ENCODE data around the gene MRPL1. TPM values are rescaled to one million over a fixed set of nuclear protein-coding genes. Genes with fewer than 3 reads are reported as not detected.

MRPL1 gene
- total and polyA plus RNA-seq, 4 donors, result 19.6 to 45.2 (median 26.5) TPM

DNA sequence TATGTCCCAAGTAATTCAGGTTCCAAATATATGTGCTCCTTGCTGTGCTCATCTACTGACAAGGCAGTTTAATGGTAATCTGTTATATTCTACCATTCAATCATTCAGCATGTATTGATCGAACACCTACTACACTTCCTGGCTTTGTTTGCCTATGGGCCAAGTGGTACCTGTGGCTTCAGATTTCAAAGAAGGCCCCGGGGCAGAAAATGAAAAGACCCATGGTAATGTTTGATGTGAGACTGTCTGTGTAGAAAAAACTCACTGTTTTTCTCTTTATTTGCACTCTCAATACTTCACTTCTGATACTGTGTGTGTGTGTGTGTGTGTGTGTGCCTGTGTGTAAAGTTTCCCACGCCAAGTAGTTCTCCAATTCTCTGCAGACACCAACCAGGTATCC, 133.4 kb downstream of the MRPL1 start:
- intact Hi-C loops (cut with DNase I), result no loop called here
- Histone ChIP-seq H3K27me3 (ENCODE audit: control insufficient read depth in 1 of 2, insufficient read depth in 2 of 2, low read length in 1 of 2) (no peaks in the 10 kb centered on the region), H3K27ac (ENCODE audit: low read depth in 1 of 2, low read length in 2 of 2) (no peak overlapping the region), H3K36me3 (ENCODE audit: control insufficient read depth in 1 of 2, insufficient read depth in 2 of 2, low read length in 1 of 2) (no peaks in the 10 kb centered on the region), H3K9me3 (ENCODE audit: control insufficient read depth, low read length) (no peaks in the 10 kb centered on the region), H3K4me1 (ENCODE audit: control insufficient read depth in 1 of 2, insufficient read depth in 2 of 2, low read length in 2 of 2) (no peaks in the 10 kb centered on the region), H3K4me3 (ENCODE audit: low read length in 2 of 2) (no peak overlapping the region)
- WGBS, 2 donors, result 61 to 77% methylated on average over 3 of the region's 3 CpGs
- DNase-seq (no peak), ATAC-seq (ENCODE audit: low FRiP score) (no peak)

DNA sequence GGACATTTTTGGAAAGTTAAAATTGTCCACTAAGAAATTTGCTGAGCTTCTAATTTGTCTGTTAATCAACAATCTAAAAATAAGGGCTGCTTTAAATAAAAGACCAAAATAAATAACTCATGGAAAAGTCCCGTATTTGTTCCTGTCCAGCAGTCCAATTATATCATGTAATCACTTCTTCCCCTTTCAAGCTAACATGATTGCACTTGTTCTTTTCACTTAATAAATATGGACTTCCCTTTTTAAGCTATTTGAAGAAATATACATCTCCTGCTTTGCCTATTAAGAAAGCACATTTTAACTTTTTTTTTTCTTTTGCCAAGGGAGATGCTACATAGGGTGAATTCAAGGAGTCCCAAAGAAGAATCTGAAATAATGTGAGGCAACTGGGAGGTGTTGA, 138.9 kb downstream of the MRPL1 start:
- Histone ChIP-seq H3K27me3 (ENCODE audit: control insufficient read depth in 1 of 2, insufficient read depth in 2 of 2, low read length in 1 of 2) (no peaks in the 10 kb centered on the region), H3K4me1 (ENCODE audit: control insufficient read depth in 1 of 2, insufficient read depth in 2 of 2, low read length in 2 of 2) (no peaks in the 10 kb centered on the region), H3K27ac (ENCODE audit: low read depth in 1 of 2, low read length in 2 of 2) (no peak overlapping the region), H3K36me3 (ENCODE audit: control insufficient read depth in 1 of 2, insufficient read depth in 2 of 2, low read length in 1 of 2) (no peaks in the 10 kb centered on the region), H3K9me3 (ENCODE audit: control insufficient read depth, low read length) (no peaks in the 10 kb centered on the region), H3K4me3 (ENCODE audit: low read length in 2 of 2) (no peak overlapping the region)
- ATAC-seq (ENCODE audit: low FRiP score) (no peak), DNase-seq (no peak)
- WGBS, 2 donors, result 29 to 32% methylated on average over 1 of the region's 1 CpG
- intact Hi-C loops (cut with DNase I), result no loop called here

- DNase-seq (no peak), ATAC-seq (ENCODE audit: low FRiP score) (no peak)
- H3K4me1 ChIP-seq (ENCODE audit: control insufficient read depth in 1 of 2, insufficient read depth in 2 of 2, low read length in 2 of 2), result no peaks in the 10 kb centered on the region
- H3K36me3 ChIP-seq (ENCODE audit: control insufficient read depth in 1 of 2, insufficient read depth in 2 of 2, low read length in 1 of 2), result no peaks in the 10 kb centered on the region
- intact Hi-C loops (cut with DNase I), result no loop called here
- H3K27ac ChIP-seq (ENCODE audit: low read depth in 1 of 2, low read length in 2 of 2), result no peak overlapping the region
- no peaks in the 10 kb centered on the region for H3K27me3 ChIP-seq (ENCODE audit: control insufficient read depth in 1 of 2, insufficient read depth in 2 of 2, low read length in 1 of 2)
- H3K9me3 ChIP-seq (ENCODE audit: control insufficient read depth, low read length), result no peaks in the 10 kb centered on the region
- H3K4me3 ChIP-seq (ENCODE audit: low read length in 2 of 2), result no peak overlapping the region
- 34 to 37% methylated on average over 4 of the region's 4 CpGs for WGBS, 2 donors
These were observed 139.6 kb downstream of the MRPL1 start for GRCh38 chr4:78002260-78002659.

Other genes starting within 250 kb of the MRPL1 start
- 10 to 100 TPM; 40.2 to 56.2 TPM for gene CNOT6L, start 43.5 kb upstream of the MRPL1 start, total RNA-seq
- 1 to 10 TPM; 4.6 to 9.5 TPM for gene CNOT6L, start 43.5 kb upstream of the MRPL1 start, polyA plus RNA-seq
- gene FRAS1, start 194.5 kb downstream of the MRPL1 start, total RNA-seq, result 1 to 10 TPM in 1 of 2 donors, under 1 TPM in 1; 0.87 to 1.4 TPM
- under 1 TPM in 1 of 2 donors, not detected in 1; 0.08 TPM for gene FRAS1, start 194.5 kb downstream of the MRPL1 start, polyA plus RNA-seq